ENCODE results near the gene SEC62. TPM values are rescaled to one million over a fixed set of nuclear protein-coding genes. Genes with fewer than 3 reads are reported as not detected.
A peak's percentile ranks its signal among the peaks of the same experiment; 100 is the strongest.

Gene SEC62
- total RNA-seq, 2 experiments from 2014 or later: 64.5 to 176 TPM

- no TSS peak for BruUV-seq (replicated peaks)
- Histone ChIP-seq H3K27ac (ENCODE audit: low read depth, low read length, poor library complexity, severe bottlenecking) (peak overlapping the region; percentile 99), H3K36me3 (ENCODE audit: insufficient read depth, low read length) (no peaks in the 10 kb centered on the region), H3K9me3 (ENCODE audit: low read length) (no peaks in the 10 kb centered on the region), H3K4me2 (ENCODE audit: low read length) (peak overlapping the region; percentile 76; the same call in 1 of the 2 replicates), H2AFZ (ENCODE audit: low read length) (no peak overlapping the region; the same call in 1 of the 2 replicates), H3K4me3 (ENCODE audit: low read depth, low read length, poor library complexity, severe bottlenecking) (no peak overlapping the region), H3K79me2 (ENCODE audit: insufficient read depth, low read depth, low read length) (peaks cover 9% of the 10 kb centered on the region; the same call in 1 of the 2 replicates), H4K20me1 (ENCODE audit: insufficient read depth, low read length) (no peaks in the 10 kb centered on the region), H3K4me1 (ENCODE audit: insufficient read depth, low read length, poor library complexity, severe bottlenecking) (peaks cover 99% of the 10 kb centered on the region), H3K9me2 (ENCODE audit: insufficient read depth, low read length) (no peaks in the 10 kb centered on the region)
- intact Hi-C loops (cut with micrococcal nuclease; ENCODE audit: unreplicated experiment): loop anchor here (10.0 kb wide), 2 partner anchors 208 to 1852 kb away; partner anchors contain the start of gene GOLIM4
- DNase-seq (ENCODE audit: low spot score): no peak
- ChIA-PET POLR2A (interaction anchor here (0.6 to 24.3 kb wide), 13 partner anchors 7 to 188 kb away, joined by 3 to 559 read pairs (median 4); partner anchors contain the start of gene SEC62), CTCF (ENCODE audit: unreplicated experiment) (interaction anchor here (1.1 to 1.3 kb wide), 2 partner anchors 14 to 100 kb away, joined by 3 to 4 read pairs; no protein-coding TSS in a partner anchor)
- TF ChIP-seq EZH2phosphoT487 (IDR thresholded peaks at IDR 0.05; ENCODE audit: borderline replicate concordance, low read depth, low read length): no peak
- TF ChIP-seq, protein P1, sequence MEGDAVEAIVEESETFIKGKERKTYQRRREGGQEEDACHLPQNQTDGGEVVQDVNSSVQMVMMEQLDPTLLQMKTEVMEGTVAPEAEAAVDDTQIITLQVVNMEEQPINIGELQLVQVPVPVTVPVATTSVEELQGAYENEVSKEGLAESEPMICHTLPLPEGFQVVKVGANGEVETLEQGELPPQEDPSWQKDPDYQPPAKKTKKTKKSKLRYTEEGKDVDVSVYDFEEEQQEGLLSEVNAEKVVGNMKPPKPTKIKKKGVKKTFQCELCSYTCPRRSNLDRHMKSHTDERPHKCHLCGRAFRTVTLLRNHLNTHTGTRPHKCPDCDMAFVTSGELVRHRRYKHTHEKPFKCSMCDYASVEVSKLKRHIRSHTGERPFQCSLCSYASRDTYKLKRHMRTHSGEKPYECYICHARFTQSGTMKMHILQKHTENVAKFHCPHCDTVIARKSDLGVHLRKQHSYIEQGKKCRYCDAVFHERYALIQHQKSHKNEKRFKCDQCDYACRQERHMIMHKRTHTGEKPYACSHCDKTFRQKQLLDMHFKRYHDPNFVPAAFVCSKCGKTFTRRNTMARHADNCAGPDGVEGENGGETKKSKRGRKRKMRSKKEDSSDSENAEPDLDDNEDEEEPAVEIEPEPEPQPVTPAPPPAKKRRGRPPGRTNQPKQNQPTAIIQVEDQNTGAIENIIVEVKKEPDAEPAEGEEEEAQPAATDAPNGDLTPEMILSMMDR (conservative IDR thresholded peaks at IDR 0.05; ENCODE audit: low read length): no peak
Observed at GRCh38 chr3:169946336-169946735, 20.3 kb upstream of the SEC62 start.

DNA sequence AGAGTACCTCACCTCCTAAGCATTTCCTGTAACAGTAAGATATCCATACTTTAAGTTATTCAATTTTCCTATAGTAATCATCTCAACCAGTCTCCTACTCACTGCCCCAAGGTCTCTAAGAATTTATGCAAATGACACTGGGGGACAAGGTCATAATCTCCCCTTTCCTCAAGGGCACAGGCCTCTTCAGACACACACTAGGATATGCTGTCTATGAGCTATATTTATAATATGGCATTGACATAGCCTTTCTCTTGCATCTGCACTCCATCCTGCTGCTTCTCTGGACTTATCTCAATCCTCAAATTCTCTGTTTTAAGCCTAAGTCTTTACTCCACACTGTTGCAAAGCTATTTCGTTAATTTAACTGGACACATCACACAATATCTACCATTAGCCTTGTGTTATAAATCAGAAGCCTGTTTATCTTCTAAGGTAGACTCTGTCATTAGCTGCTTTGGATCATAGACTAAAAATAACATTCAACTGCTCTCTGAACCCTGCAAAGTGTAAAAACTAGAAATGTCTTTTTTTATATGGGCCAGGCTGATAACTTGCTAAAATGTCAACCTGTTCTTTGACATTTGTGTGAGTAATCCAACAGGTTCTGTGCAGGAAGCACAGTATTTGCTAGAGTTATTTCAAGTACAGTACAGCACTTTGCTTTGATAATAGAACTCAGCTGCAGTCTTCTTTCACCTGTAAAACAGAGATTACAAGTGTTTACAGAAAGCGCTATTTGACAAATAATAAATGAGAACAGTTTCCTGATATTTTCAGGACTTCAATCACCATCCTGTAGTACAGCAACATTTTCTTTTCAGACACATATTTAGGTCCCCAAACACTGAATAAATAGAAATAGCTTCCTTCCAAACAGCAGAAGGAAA, 17.8 kb upstream of the SEC62 start:
- intact Hi-C loops (cut with micrococcal nuclease; ENCODE audit: unreplicated experiment): loop anchor here (10.0 kb wide), 2 partner anchors 206 to 1854 kb away; partner anchors contain the start of gene GOLIM4
- Histone ChIP-seq H3K4me3 (ENCODE audit: low read depth, low read length, poor library complexity, severe bottlenecking) (peak overlapping the region; percentile 18), H3K4me1 (ENCODE audit: insufficient read depth, low read length, poor library complexity, severe bottlenecking) (peaks cover 79% of the 10 kb centered on the region), H3K27ac (ENCODE audit: low read depth, low read length, poor library complexity, severe bottlenecking) (peak overlapping the region; percentile 80), H3K9me2 (ENCODE audit: insufficient read depth, low read length) (no peaks in the 10 kb centered on the region), H4K20me1 (ENCODE audit: insufficient read depth, low read length) (no peaks in the 10 kb centered on the region), H3K9me3 (ENCODE audit: low read length) (no peaks in the 10 kb centered on the region), H3K36me3 (ENCODE audit: insufficient read depth, low read length) (peaks cover 11% of the 10 kb centered on the region; the same call in 1 of the 2 replicates), H3K4me2 (ENCODE audit: low read length) (peak overlapping the region; percentile 61), H3K79me2 (ENCODE audit: insufficient read depth, low read depth, low read length) (peaks cover under 1% of the 10 kb centered on the region; the same call in 1 of the 2 replicates), H2AFZ (ENCODE audit: low read length) (peak overlapping the region; percentile 71; the same call in 1 of the 2 replicates)
- POLR2A ChIA-PET: interaction anchor here (0.5 to 24.3 kb wide), 19 partner anchors 10 to 255 kb away, joined by 3 to 559 read pairs (median 4); partner anchors contain the start of gene SEC62
- BruUV-seq (replicated peaks): no TSS peak
- TF ChIP-seq, protein P1 (conservative IDR thresholded peaks at IDR 0.05; ENCODE audit: low read length): no peak
- TF ChIP-seq EZH2phosphoT487 (IDR thresholded peaks at IDR 0.05; ENCODE audit: borderline replicate concordance, low read depth, low read length): no peak
- DNase-seq (ENCODE audit: low spot score): peak; percentile 61
- CTCF ChIA-PET (ENCODE audit: unreplicated experiment): interaction anchor here (1.5 to 2.0 kb wide), 3 partner anchors 15 to 18 kb away, joined by 3 to 9 read pairs (median 5); partner anchors contain the start of gene SEC62

Data from OCI-LY7 (cell line).